ENCODE results near the gene WASL. TPM values are rescaled to one million over a fixed set of nuclear protein-coding genes. Genes with fewer than 3 reads are reported as not detected.
A peak's percentile ranks its signal among the peaks of the same experiment; 100 is the strongest.

The WASL gene
- total RNA-seq, 2 donors from 2014 or later = 35.1 to 36.7 TPM

DNA sequence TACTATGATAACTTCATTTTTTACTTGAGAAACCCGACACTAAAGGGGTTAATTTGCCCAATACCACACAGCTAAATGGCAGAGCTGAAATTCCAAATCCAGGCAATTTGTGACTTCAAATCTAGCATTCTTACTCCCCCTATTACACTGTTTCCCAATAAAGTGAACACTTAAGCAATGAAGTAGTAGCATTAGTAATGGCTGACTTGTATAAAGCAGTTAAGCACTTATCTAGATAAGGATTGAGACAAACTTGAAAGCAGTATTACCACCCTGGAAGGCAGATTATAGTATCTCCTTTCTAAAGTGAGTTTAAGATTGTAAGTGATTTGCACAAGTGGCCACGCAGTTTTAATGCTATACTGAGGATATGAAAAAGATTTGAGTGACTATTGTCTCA, 39.3 kb downstream of the WASL start:
- H3K4me1 Mint-ChIP-seq = peaks cover 48% of the 10 kb centered on the region
- Histone ChIP-seq H3K4me1 (ENCODE audit: control insufficient read depth, insufficient read depth, low read length) (peaks cover 20% of the 10 kb centered on the region), H3K36me3 (ENCODE audit: control insufficient read depth, insufficient read depth, low read length) (peaks cover 24% of the 10 kb centered on the region), H3K9ac (ENCODE audit: extremely low read depth, low read length, poor library complexity, severe bottlenecking) (no peak overlapping the region), H3K4me3 (ENCODE audit: low read length) (peak overlapping the region; percentile 4), H3K27me3 (ENCODE audit: control insufficient read depth, insufficient read depth, low read length, poor library complexity, severe bottlenecking) (no peaks in the 10 kb centered on the region), H3K27ac (ENCODE audit: low read depth, low read length) (no peak overlapping the region), H3K9me3 (ENCODE audit: control insufficient read depth, low read length) (no peaks in the 10 kb centered on the region)
- no peak for DNase-seq
- H3K9me3 Mint-ChIP-seq = no peaks in the 10 kb centered on the region
- 20 to 71% methylated on average over 1 to 2 of the region's 2 CpGs for WGBS, 2 experiments (ENCODE audit: insufficient coverage in 1 of 2, insufficient read length in 1 of 2)
- no peak overlapping the region for H3K27ac Mint-ChIP-seq
- peaks cover 19% of the 10 kb centered on the region for H3K36me3 Mint-ChIP-seq (ENCODE audit: low read depth)
- TF ChIP-seq, protein P1, sequence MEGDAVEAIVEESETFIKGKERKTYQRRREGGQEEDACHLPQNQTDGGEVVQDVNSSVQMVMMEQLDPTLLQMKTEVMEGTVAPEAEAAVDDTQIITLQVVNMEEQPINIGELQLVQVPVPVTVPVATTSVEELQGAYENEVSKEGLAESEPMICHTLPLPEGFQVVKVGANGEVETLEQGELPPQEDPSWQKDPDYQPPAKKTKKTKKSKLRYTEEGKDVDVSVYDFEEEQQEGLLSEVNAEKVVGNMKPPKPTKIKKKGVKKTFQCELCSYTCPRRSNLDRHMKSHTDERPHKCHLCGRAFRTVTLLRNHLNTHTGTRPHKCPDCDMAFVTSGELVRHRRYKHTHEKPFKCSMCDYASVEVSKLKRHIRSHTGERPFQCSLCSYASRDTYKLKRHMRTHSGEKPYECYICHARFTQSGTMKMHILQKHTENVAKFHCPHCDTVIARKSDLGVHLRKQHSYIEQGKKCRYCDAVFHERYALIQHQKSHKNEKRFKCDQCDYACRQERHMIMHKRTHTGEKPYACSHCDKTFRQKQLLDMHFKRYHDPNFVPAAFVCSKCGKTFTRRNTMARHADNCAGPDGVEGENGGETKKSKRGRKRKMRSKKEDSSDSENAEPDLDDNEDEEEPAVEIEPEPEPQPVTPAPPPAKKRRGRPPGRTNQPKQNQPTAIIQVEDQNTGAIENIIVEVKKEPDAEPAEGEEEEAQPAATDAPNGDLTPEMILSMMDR (conservative IDR thresholded peaks at IDR 0.05) = no peak
- H3K27me3 Mint-ChIP-seq (ENCODE audit: insufficient read depth) = no peaks in the 10 kb centered on the region
- no peak overlapping the region for H3K4me3 Mint-ChIP-seq

DNA sequence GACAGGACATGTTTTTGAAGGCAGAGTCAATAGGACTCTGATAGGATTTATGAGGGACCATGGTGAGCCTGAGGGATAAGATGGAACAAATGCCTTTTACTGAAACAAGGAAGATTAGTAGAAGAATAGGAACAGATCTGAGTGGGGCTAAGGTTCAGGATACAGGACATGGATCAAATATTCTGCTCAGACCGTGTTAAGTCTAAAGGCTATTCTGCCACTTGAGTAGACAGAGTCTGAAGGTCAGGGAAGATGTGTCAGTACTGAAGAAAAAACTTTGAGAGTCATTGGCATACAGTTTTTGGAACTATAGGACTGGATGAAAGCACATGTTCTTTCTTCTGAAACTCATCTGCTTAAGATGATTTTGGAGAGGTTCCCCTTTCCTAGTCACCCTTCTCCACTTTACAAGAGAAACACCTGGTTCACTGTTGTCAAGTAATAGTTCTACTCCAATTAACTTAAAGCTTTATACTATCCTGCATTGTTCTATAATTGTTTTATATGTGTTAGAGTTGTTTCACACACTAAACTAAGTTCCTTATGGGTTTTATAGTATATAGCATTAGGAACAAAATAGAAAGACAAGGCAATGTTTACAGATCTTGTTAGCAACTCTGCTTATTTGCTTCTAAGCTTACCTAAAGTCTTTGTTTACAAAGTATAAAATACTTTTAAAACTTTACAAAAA, 43.4 kb downstream of the WASL start:
- Histone ChIP-seq H3K36me3 (ENCODE audit: control insufficient read depth, insufficient read depth, low read length) (peaks cover 56% of the 10 kb centered on the region), H3K9me3 (ENCODE audit: control insufficient read depth, low read length) (no peaks in the 10 kb centered on the region), H3K4me3 (ENCODE audit: low read length) (peak overlapping the region; percentile 43), H3K4me1 (ENCODE audit: control insufficient read depth, insufficient read depth, low read length) (peaks cover 10% of the 10 kb centered on the region), H3K27me3 (ENCODE audit: control insufficient read depth, insufficient read depth, low read length, poor library complexity, severe bottlenecking) (no peaks in the 10 kb centered on the region), H3K9ac (ENCODE audit: extremely low read depth, low read length, poor library complexity, severe bottlenecking) (no peak overlapping the region), H3K27ac (ENCODE audit: low read depth, low read length) (no peak overlapping the region)
- Mint-ChIP-seq H3K9me3 (no peaks in the 10 kb centered on the region), H3K4me1 (peaks cover 35% of the 10 kb centered on the region), H3K27ac (no peak overlapping the region), H3K27me3 (ENCODE audit: insufficient read depth) (no peaks in the 10 kb centered on the region), H3K36me3 (ENCODE audit: low read depth) (peaks cover 31% of the 10 kb centered on the region), H3K4me3 (no peak overlapping the region)
- DNase-seq = no peak
- TF ChIP-seq, protein P1 (conservative IDR thresholded peaks at IDR 0.05) = no peak
- 81 to 92% methylated on average over 1 of the region's 1 CpG for WGBS, 2 experiments (ENCODE audit: insufficient coverage in 1 of 2, insufficient read length in 1 of 2)

DNA sequence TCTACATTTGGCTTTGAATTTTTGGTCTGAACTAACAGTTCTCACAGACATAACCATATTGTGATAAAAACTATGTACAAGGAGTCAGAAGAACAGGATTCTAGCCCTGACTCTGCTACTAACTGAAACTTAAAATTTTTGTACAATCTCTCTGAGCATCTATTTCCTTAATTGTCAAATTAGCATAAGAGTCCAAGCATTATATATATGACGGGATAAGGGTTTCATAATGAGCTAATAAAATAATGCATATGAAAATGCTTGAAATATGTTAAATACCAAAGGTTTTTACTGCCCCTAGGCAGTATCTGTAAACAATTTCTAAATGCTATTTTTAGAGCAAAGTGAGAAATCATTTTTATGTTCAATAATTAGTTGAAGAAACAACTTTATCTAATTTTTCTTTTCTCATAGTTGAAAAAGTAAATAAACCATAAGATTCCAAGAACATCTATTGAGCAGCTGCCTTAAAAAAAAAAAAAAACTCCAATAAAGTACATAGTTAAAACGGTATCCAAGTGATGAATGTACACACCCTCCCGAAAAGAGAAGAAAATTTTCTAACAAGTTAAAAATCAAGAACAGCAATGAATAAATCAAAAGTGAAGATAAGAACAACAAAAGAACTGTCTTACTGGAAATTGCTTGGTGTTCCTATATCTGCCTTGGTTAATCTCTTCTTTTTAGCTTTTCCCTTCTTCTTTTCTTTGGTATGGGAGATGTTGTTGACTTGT, 52.7 kb downstream of the WASL start:
- 92% methylated on average over 3 of the region's 3 CpGs; no CpG with 5 or more reads in 1 of the 2 experiments for WGBS, 2 experiments (ENCODE audit: insufficient coverage in 1 of 2, insufficient read length in 1 of 2)
- H3K27ac Mint-ChIP-seq = no peak overlapping the region
- H3K36me3 Mint-ChIP-seq (ENCODE audit: low read depth) = peaks cover 57% of the 10 kb centered on the region

More for the DNA sequence above, 52.7 kb downstream of the WASL start:
- no peak for DNase-seq
- Mint-ChIP-seq H3K27me3 (ENCODE audit: insufficient read depth) (no peaks in the 10 kb centered on the region), H3K9me3 (no peaks in the 10 kb centered on the region), H3K4me1 (no peaks in the 10 kb centered on the region), H3K4me3 (no peak overlapping the region)
- Histone ChIP-seq H3K9me3 (ENCODE audit: control insufficient read depth, low read length) (no peaks in the 10 kb centered on the region), H3K4me3 (ENCODE audit: low read length) (no peak overlapping the region), H3K36me3 (ENCODE audit: control insufficient read depth, insufficient read depth, low read length) (peaks cover 90% of the 10 kb centered on the region), H3K9ac (ENCODE audit: extremely low read depth, low read length, poor library complexity, severe bottlenecking) (no peak overlapping the region), H3K27ac (ENCODE audit: low read depth, low read length) (no peak overlapping the region), H3K4me1 (ENCODE audit: control insufficient read depth, insufficient read depth, low read length) (no peaks in the 10 kb centered on the region), H3K27me3 (ENCODE audit: control insufficient read depth, insufficient read depth, low read length, poor library complexity, severe bottlenecking) (no peaks in the 10 kb centered on the region)
- TF ChIP-seq, protein P1 (conservative IDR thresholded peaks at IDR 0.05) = no peak
